Posterior vena cava (tissue), 2 donors: Measurements from ENCODE around the gene ASCC1. TPM values are rescaled to one million over a fixed set of nuclear protein-coding genes. Genes with fewer than 3 reads are reported as not detected.
A peak's percentile ranks its signal among the peaks of the same experiment; 100 is the strongest.

ENCODE experiments used
- DNase-seq: peaks from one replicate; pipeline ENCODE4 v3.0.0-alpha.2; 2020; ENCODE audit warnings: low spot score
- intact Hi-C, 2 donors: fragments of 100-400 bp; cut with DNase I; formaldehyde crosslinking; loops; one replicate each; pipeline versions ENCODE4 v1.14.1 to v1.14.2; 2022 to 2023
- total RNA-seq, 2 donors: library from RNA; stranded (reverse); fragmentation: NEBNext Ultra II Directional; extraction: Animal tissue kit (Norgen Biotek cat#: 25700); gene quantifications; one replicate each; pipeline ENCODE4 v1.2.1, GENCODE V29; 2021
- donor health status: DM: yes; HTN: yes; CAD: no.
- donor health status: DM: yes; HTN: yes; CAD: no.

Gene ASCC1
- total RNA-seq, 2 donors from 2014 or later: 28.3 to 37.7 TPM

DNA sequence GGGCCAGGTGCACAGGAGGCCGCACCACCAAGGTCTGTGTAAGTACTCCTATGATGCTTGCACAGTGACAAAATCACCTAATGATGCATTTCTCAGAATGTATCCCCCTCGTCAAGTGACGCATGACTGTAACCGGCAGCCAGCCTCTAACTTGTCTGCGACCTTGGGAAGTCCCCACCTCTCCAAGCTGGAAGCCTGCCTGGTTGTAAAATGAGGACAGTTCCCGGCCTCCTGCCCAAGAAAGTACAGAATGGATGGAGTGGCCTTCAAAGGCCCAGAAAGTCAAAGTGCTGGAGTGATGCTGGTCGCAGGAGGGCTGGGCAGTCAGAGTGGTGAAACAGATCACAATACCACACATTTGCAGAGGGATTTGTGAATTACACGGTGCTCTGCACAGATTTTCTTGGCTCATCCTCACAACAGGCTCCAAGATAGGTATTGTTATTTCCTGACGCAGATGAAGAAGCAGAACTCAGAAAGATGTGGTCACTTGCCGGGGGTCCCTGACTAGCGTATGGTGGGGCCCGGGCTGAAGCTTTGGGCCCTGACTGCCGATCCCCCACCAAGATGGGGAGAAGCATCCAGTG, 150.5 kb downstream of the ASCC1 start:
- intact Hi-C loops: no loop called here
- DNase-seq: no peak

DNA sequence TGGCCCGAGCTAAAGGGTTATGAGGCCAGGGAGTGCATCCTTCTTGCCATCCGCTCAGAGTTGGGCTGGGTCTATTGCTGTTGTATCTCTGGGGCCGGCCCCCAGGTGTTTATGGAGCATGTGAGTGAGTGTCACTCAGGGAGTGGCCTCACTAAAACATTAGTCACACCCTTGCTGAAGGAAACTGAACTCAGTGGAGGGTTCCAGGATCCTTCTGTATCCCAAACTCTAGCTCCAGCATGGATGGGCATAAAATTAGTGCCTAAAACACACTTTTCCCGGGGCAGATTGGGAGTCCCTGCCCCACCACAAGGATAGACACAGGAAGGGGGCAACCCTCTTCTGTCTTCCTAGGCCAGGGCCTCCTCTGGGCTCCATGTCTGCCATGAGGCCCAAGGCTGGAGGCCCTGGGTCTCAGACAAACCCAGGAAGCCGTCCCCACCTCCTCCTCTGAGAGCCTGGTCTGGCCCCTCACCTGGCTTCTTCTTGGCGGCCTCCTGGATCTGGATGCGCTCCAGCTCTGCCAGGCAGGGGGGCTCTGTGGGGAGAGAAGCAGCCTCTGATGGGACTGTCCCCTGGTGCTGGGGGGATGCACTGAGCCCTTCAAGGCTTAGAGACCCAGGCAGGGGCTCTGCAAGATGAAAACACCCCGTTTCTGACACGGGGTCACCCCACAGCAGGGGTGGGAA, 152.2 kb downstream of the ASCC1 start:
- no peak for DNase-seq
- intact Hi-C loops: loop anchor here in 1 of 2 donors (5.0 kb wide), 1 partner anchor 1843 kb away; no protein-coding TSS in a partner anchor

DNA sequence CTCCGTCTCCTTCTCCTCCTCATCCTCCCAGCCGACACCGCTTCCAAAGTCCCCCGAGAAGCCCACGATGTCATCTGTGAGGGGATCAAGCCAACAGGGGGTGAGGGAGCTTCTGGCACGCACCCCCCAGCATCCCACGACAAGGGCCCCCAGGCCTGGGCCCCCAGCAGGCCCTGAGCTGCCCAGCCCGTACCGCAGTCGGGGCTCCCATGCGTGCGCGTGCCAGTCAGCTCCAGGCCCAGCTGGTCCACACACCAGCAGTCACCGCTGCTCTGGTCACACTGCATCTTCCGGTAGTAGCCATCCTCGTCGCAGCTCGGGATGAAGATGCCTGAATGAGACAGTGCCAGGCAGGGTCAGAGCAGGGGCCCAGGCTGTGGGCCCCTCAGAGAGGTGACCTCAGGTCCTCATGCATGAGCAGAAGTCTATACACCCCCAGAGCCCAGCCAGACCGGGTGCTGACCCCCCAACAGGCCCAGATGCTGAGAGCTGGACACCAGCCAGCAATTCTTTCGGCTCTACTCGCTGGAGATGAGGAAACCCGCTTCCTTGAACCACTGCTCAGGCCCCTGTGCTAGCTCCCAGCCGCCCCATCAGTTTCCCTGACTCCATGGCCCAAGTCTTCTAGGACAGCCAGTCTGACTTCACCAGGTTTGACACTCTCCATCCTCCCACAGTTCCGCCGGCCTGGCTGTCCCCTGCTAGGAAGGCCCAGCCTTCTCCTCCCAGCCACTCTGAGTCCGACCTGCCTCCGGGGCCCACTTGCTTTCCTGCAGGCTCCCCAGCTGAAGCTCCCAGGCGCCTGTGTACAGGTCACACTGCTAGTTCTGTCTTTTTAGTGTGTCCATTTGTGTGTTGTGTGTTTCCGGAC, 153.0 kb downstream of the ASCC1 start:
- intact Hi-C loops: loop anchor here in 1 of 2 donors (5.0 kb wide), 1 partner anchor 1844 kb away; no protein-coding TSS in a partner anchor
- no peak for DNase-seq

DNA sequence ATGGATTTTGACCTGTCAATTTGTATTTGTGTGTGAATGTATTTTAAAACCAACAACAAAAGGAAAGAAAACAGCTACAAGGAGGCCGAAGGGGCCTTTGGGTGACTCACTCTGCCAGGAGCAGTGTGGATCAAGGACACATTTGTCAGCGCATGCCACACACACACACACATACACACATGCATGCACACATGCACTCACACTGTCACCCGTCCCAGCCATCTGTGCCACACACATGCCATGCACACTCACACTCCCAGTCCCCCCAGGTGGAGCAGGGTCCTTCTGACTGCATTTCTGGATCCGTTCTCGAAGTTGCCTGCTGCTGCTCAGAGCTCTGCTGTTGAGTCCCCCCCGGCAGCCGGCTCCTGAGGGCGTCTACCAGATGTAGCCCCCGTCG, 153.7 kb downstream of the ASCC1 start:
- intact Hi-C loops: loop anchor here in 1 of 2 donors (5.0 kb wide), 1 partner anchor 1845 kb away; no protein-coding TSS in a partner anchor
- DNase-seq: no peak

DNA sequence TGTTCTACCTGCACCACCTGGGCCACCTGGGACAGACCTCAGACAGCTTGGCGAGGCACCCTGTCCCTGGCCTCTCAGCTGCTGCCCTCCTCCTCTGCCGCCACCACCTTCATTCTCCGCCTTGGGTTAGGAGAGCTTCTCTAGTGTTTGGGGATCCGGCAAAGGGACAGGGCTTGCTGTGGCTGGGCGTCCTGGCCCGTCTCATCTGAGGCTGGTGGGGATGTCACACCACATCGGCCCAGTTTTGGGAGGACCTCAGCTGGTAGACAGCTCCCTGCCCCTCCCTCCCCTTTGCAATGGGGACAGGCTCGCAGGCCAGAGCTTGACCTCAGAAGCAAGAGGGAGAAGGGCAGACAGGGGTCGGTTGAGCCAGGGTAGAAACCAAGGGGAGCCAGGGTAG, 154.1 kb downstream of the ASCC1 start:
- no peak for DNase-seq
- intact Hi-C loops: loop anchor here in 1 of 2 donors (5.0 kb wide), 1 partner anchor 1845 kb away; no protein-coding TSS in a partner anchor

DNA sequence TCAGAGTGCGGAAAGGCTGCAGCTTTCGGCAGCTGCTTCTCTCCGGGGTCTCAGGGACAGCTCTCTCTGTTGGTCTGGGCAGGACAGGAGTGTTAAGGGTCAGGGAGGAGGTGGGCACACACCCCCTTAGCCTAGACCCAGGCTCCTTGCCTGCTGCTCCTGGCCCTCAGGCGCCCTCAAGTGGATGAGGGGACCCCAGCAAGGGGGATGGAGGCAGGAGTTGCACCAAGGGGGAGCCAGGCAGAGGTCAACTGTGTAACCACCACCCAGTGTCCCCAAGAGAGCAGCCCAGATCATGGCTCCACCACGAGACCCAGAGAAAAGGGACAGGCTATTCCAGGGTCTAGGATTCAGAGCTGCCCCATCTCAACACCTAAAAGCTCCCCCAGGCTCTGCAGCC, 154.6 kb downstream of the ASCC1 start:
- intact Hi-C loops: loop anchor here in 1 of 2 donors (5.0 kb wide), 1 partner anchor 1846 kb away; no protein-coding TSS in a partner anchor
- no peak for DNase-seq

DNA sequence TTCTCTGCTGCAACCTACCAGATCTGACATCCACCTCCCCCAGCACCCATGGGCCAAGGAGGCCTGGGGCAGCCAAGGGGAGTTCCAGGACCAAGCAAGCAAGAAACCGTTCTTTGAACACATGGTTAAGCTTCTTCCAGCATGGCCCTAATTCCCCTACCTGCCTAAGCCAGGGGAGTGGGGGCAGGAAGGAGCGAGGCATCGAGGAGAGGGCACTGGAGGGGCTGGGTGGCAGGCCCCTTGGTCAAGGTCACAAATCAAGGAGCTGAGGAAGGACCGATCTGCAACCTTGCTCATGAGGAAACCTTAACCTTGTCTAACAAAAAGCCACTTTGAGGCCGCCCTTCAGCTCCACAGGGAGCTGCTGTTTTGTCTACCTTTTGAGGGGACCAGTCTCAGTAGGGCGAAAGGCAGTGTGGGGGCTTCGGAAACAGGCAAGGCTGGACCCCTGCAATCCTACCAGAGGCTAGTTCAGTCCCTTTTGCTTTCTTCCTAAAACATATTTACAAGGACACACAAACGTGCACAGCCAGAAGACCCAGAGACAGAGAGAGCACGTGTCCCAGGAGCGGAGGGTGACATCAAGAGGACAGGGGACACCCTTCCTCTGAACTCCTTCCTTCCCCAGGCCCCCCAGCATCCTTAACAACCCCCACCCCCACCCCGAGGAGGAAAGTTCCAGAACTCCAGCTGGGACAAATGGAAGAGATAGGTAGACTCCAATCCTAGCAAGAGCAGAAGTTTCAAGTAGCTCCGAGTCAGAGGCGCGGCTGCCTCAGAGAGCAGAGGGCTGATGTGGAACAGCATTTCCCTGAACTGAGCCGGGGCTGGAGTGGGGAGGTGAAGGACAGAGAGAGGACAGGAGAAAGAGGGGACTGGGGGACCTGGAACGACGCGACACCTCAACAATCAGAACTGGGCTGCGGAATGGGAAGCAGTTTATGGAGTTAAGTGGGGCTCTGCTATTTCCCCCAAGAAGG, 155.9 kb downstream of the ASCC1 start:
- no peak for DNase-seq

DNA sequence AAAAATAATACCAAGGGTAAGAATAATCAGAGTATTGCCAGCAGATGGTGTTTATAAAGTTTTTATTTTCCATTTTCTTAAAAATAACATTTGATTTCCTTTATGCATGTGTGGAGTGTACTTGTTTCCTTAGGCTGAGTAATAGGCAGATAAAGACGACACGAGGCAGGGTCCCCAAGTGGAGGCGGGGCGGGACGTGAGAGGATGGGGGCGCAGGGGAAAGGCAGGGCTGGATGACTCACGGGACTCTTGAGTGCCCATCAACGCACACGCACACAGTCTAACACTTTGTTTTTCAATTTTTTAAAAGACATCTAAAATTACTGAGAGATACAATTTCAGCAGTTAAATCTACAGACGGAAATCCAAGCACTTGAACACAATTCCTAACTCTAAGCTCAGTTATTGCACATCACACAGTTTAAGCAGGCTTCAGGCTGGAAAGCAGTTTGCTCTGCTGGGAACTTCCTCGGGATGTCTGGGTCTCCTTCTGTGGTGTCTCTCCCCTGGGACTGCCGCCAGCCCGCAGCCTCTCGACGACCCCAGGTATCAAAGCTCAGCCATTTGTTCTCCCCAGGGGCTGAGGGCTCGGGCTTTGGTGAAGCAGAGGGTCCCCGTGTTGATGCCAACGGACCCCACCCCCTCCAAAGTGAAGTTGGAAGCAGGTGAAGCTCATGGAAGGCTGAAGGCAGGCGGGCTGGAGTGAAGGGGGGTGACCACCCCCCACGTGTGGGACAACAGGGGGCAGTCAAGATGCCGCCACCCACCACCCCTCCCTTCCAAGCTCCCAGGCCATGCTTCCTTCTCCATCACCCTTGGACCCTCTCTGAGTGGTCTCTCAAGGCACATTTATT, 156.9 kb downstream of the ASCC1 start:
- intact Hi-C loops: no loop called here
- DNase-seq: no peak

More for the DNA sequence above, 155.9 kb downstream of the ASCC1 start:
- intact Hi-C loops: loop anchor here in 1 of 2 donors (5.0 kb wide), 1 partner anchor 1847 kb away; no protein-coding TSS in a partner anchor

DNA sequence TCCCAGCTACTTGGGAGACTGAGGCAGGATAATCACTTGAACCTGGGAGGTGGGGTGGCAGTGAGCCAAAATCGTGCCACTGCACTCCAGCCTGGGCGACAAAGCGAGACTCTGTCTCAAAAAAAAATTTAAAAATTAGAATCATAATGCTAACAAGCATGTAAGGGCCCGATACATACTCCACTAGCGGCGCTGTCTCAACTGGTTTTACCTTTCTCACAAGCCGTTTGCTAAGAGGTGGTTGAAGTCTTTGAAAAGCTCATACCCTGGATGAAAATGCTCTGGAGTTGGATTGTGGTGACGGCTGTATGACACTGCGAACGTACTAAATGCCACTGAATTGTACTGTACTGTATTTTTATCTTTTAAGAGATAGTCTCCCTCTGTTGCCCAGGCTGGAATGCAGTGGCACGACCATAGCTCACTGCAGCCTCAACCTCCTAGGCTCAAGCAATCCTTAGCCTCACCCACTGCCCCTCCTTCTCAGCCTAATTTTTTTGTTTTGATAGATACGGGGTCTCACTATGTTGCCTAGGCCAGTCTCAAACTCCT, 157.7 kb downstream of the ASCC1 start:
- DNase-seq: no peak
- intact Hi-C loops: no loop called here

DNA sequence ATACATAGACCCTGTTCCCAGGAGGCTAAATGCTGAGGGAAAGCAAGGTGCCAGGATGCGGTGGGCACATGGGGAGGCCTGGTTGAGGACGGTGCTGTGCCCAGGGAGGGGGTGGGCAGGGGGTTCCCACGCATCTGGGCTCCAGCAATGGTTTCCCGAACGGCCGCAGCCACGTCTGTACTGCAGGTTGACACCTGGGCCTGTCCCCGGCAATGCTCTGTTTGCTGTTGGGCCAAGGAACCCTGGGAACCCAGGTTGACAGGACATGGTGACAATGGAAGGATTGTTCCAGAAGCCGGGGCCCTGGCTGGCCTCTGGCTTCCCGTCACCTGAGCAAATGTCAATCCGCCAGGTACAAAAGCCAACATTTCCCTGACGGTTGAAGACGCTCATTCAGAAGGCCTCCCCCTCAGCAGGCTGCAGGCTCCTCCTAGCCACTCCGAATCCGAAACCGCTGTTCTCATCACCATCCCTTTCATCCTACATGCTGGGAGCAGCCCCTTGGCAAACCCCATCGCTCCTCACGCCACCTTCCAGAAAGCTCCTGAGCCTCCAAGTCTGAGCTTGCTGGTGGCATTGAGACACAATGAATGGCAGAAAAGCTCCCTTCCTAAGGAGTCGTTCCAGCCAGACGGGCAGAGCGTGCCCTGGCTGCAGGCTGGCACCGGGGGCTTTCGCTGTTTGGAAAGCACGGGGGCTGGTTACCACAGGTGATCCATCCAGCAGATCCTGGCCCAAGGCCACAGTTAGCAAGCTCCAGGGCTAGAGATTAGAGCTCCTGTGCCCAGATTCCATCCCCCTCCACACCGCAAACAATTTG, 158.9 kb downstream of the ASCC1 start:
- intact Hi-C loops: no loop called here
- no peak for DNase-seq

DNA sequence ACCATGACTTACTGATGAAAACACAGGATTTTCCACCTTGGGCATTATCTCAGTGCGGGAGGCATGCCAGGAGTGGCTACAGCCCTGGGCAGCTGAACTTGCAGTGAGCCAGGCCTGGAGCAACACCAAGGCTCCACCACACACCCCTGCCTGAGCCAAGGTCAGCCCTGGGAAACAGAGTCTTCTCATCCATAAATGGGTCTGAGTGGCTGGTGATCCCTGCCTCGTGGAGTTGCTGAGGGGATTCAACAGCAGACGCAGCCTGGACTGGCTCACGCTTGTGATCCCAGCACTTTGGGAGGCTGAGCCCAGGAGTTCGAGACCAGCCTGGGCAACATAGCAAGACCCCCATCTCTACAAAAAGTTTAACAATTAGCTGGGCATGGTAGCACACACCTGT, 160.0 kb downstream of the ASCC1 start:
- intact Hi-C loops: no loop called here
- no peak for DNase-seq

DNA sequence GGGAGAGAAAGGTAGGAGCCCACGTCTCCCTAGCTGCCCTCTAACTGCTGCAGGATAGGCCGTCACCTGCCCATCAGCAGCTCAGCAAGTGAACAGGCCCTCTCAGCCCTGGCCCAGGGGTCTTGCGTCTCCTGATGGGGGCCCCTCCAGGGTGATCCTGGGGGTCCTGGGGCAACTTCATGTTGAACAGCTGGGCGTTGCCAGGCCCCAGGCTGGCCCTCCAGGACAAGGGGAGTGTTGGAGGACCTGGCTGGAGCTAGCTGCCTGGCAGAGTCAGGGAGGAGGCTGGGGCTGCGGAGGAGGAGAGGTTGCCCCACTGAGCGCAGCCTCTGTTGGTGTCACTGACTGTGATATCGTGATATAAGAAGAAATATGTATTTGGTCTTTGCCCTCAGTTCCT, 162.4 kb downstream of the ASCC1 start:
- peak; percentile 73 for DNase-seq
- intact Hi-C loops: loop anchor here in 1 of 2 donors (5.0 kb wide), 2 partner anchors 156 to 284 kb away; no protein-coding TSS in a partner anchor

DNA sequence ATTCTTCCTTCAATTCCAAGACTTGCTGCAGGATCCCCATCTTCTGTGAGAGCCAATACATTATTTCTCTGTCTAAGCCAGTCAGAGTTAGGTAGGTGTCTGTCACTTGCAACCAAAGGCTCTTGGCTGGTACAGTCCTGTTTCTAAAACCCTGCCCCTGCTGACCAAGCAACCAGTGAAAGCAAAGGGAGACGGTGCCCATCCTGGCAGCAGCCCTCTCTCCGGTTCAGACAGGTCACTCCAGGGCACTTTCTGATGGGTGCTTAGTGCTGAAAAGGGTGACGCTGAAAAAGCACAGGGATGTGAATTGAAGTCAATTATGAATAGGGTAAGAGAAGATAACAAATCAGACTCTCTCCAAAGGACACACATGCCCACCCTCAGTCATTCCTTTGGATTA, 165.2 kb downstream of the ASCC1 start:
- no peak for DNase-seq
- intact Hi-C loops: loop anchor here in 1 of 2 donors (5.0 kb wide), 2 partner anchors 154 to 286 kb away; no protein-coding TSS in a partner anchor

DNA sequence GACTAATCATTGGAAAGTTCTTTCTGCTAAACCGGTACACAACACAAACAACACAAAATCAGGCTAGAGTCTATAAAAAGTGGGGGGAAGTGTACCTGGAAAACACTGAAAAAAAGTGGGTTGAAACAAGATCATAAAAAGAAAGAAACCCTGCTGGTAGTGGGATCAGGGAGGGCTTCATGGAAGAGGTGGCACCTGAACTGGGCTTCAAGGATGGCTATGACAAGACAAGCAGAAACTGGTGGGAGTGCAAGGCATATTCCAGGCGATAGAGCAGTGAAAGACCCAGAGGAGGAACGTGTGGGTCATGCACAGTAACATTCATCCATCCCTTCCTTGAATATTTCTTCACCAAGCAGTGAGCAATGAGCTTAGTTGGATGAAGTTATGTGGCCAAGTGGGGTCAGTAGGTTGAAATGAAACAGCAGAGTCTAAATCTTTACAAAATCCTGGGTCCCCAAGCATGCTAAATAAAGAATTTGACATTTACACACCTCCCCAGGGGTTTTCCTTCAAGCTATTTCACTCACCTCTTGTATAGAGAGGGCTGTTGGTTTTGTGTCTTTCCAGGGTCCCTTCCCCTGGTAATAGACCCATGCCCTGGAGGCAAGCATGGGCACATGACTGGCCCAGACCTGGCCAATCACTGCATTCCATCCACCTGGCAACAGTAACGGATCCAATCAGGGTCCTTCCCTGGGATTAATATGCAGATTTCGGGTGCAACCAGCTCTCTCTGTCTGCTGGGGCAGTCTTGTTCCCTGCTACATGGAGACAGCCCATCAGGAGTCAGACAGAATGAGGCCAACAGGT, 165.9 kb downstream of the ASCC1 start:
- no peak for DNase-seq
- intact Hi-C loops: loop anchor here (5.0 to 10.0 kb wide), 4 partner anchors 98 to 287 kb away; no protein-coding TSS in a partner anchor

DNA sequence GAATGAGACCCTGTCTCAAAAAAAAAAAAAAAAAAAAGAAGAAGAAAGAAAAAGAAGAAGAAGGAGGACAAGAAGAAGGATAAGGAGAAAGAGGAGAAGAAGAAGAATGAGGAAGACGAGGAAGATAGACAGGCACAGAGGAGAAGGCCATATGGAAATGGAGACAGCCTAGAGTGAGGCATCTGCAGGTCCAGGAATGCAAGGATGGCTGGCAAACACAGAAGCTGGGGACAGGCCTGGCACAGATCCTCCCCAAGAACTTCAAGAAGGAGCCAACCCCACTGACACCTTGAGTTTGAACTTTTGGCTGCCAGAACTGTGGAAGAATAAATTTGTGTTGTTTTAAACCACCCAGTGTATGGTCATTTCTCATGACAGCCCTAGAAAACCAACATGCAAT, 166.6 kb downstream of the ASCC1 start:
- DNase-seq: no peak
- intact Hi-C loops: loop anchor here (5.0 to 10.0 kb wide), 2 partner anchors 97 to 155 kb away; no protein-coding TSS in a partner anchor
